H7 (cell line): Measurements from ENCODE around the gene FRY. TPM values are rescaled to one million over a fixed set of nuclear protein-coding genes. Genes with fewer than 3 reads are reported as not detected.

Experiments used
- DNase-seq: peaks from one replicate; pipeline ENCODE4 v3.0.0; 2012
- H3K27me3 ChIP-seq: 2 replicates; pipeline ENCODE4 v1.6.0; 2011; ENCODE audit warnings: mild to moderate bottlenecking, low read length; ENCODE audit not compliant: control insufficient read depth, insufficient read depth
- H3K36me3 ChIP-seq: replicated peaks from 2 replicates; pipeline ENCODE4 v1.5.1; 2011; ENCODE audit warnings: low read length; ENCODE audit not compliant: control insufficient read depth, insufficient read depth
- H3K4me3 ChIP-seq: 2 replicates; pipeline ENCODE4 v1.5.1; 2011; ENCODE audit warnings: low read depth, mild to moderate bottlenecking, control low read depth, low read length, moderate library complexity; ENCODE audit not compliant: insufficient read depth
- total RNA-seq: library from RNA; depleted of rRNA; stranded (reverse); fragments of >200 nt; shearing (Covaris generic); gene quantifications from 2 replicates; pipeline ENCODE4 v1.2.3, GENCODE V29; 2014

Gene FRY
- total RNA-seq, 1 experiment from 2014 or later = 0.35 TPM

DNA sequence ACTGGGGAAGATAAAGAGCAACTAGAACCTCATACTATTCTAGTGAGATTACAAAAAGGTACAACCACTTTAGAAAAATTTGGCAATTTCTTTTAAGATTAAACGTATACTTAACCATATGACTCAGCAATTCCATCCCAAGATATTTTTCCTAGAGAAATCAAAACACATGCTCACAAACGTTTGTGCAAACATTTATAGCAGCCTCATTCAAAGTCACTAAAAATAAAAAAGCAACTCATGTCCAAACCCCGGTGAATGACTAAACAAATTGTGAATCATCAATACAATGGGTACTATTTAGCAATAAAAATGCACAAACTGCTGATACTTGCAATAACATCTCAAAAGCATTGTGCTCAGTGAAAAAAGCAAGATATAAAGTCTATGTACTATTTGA lies 121.5 kb downstream of the FRY start:
- Histone ChIP-seq H3K27me3 (no peaks in the 10 kb centered on the region), H3K36me3 (no peaks in the 10 kb centered on the region), H3K4me3 (no peak overlapping the region)
- DNase-seq = no peak

DNA sequence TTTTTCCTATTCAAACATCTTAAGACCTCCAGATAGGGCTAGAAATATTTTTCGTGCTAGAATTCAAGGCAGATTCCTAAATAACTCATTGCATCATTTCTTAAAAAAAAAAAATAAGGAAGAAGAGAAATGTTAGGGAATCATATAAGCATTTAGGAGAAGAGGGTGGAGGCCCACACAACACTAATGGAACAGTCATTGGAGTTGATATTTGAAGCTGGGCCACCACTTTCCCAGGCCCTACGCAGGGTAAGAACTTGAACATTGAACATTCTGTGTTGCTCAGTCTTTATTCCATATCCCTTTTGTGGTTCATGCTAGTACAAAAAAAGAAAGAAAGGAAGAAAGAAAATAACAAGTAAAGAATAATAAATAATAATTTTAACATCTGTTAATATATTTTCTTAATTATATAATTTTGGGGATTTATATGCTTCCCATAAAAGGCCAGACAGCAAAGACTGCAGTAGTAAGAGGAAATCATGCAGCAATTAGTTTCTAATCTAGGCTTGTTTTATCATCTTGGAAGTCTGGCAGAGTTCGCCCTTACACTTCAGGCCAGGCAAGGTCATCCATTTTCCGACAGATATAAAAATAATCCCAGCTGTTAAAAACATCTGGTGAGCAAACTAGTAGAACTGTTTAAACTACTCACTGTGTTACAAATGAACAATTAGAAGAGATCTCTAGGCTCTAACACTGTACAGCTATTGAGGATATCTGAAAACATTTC lies 127.7 kb downstream of the FRY start:
- no peaks in the 10 kb centered on the region for H3K36me3 ChIP-seq
- no peak for DNase-seq
- H3K27me3 ChIP-seq = no peaks in the 10 kb centered on the region
- no peak overlapping the region for H3K4me3 ChIP-seq

DNA sequence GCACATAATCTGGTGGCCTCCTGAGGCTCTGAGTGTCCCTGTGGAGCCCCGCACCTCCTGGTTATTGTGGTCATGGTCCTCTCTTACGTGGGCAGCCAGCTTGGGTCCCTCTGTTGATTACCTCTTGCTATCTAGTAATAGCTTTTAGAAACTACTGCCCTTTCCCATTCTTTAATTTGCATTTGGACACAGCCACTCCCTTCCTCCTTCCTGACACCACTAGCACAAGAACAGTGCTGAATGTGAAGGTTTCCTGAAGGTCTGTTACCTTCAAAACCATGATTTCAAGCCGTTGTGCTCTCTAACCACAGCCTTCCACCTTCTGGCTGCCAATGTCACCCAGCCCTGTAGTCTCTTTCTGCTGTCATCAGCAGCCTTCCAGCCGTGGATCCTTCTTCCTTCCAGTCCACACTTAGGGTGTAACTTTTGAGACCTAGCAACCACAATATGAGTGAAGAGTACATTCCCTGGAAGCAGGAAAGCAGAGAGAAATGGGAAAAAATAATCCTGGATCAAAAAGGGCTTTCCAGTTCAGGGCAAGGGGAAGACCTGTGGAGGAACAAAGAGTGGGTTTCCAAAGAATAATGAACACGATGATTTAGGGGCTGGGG lies 130.9 kb downstream of the FRY start:
- DNase-seq = no peak
- no peaks in the 10 kb centered on the region for H3K27me3 ChIP-seq
- H3K36me3 ChIP-seq = no peaks in the 10 kb centered on the region
- no peak overlapping the region for H3K4me3 ChIP-seq

DNA sequence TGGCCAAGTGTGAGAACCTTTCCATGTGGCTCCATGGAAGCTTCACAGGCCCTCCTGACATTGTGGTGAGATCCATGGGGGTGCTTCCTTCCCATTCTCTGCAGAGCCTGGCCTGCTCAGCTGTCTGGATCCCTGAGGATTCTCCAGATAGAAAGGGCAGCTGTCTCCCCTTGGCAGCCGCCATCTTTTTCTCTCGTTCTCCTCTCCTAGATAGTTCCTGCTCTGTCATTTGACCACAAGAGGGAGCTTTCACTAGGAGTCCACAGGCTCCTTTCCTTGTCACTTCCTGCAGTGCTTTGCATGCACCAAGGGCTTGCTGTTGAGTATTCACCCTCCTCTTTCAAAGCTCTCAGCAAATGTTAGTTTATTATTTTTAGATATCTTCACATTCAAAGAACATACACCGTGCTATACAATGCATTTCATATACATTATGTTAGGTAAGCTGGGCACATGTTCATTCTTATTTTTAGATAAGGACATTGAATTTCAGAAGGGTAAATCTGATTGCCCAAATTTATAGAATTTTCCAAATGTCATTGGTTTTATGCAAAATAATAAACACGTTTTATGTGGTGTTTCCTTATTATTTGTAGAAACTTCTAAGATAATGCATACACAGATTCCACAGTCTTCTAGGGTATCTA lies 133.2 kb downstream of the FRY start:
- peak; percentile 37 for DNase-seq
- Histone ChIP-seq H3K36me3 (no peaks in the 10 kb centered on the region), H3K4me3 (no peak overlapping the region), H3K27me3 (no peaks in the 10 kb centered on the region)

DNA sequence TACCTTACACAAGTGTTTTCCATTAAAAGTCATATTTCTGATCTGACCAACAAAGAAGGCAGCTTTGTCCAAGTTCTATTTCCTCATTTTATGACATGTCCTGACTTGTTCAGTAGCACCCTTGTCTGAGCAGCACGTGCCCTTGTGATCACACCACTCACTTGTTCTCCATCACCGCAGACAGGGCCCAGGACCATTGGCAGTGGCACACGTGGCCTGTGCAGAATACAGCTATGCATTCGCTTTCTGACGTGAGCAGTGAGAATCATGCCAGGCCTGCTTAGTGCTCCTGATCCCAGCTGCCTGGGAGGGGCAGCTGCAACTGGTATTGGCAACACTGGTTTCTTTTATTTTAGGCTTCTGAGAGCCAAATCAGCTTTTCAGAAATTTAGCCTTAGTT lies 134.2 kb downstream of the FRY start:
- H3K27me3 ChIP-seq = no peaks in the 10 kb centered on the region
- no peak for DNase-seq

DNA sequence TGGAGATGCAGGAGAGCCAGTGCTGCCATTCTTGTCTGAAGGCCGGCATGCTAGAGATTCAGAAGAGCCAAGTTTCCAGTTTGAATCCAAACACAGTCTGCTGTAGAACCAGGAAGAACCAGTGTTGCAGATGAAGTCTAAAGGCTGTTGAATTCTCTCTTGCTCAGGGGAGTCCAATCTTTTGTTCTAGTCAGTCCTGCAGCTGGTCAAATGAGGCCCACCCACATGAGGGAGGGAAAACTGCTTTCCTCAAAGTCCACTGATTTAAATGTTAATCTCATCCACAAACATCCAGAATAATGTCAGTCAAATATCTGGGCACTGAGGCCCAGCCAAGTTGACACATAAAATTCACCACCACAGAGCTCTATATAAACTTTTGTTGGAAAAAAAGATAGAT lies 136.6 kb downstream of the FRY start:
- DNase-seq = no peak
- Histone ChIP-seq H3K4me3 (no peak overlapping the region), H3K27me3 (no peaks in the 10 kb centered on the region), H3K36me3 (no peaks in the 10 kb centered on the region)

More for the DNA sequence above, 134.2 kb downstream of the FRY start:
- Histone ChIP-seq H3K36me3 (no peaks in the 10 kb centered on the region), H3K4me3 (no peak overlapping the region)

DNA sequence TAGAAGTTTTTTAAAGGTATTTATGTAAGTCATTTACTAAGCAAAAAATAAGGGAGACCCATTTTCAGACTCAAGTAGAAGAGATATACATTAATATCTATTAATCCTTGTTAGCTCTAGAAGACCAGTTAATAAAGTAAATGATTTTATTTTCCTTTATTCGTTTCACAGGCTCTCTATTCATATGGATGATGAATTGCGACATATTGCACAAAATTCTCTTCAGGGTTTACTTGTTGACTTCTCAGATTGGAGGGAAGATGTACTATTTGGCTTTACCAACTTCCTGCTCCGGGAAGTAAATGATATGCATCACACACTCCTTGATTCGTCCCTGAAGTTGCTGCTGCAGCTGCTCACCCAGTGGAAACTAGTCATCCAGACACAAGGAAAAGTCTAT lies 139.3 kb downstream of the FRY start:
- Histone ChIP-seq H3K27me3 (no peaks in the 10 kb centered on the region), H3K4me3 (no peak overlapping the region), H3K36me3 (no peaks in the 10 kb centered on the region)
- DNase-seq = no peak

DNA sequence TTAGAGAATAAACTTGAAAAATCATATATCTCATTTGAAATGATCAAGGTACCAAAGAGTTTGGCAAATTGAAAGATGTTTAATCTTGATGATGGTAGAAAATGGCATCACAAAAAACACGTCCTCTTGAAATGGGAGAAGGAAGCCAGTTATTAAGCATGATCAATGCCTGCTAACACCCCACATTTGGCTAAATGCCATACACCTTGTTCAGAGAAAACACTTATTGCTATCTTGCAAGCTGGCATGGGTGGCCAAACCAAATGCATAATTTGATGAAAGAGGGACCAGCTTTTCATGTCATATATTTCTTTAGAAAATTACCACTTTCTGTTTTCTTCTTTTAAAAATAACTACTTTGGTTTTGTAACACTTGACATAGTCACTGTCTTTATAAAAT lies 142.3 kb downstream of the FRY start:
- DNase-seq = no peak
- no peaks in the 10 kb centered on the region for H3K27me3 ChIP-seq
- no peak overlapping the region for H3K4me3 ChIP-seq
- H3K36me3 ChIP-seq = no peaks in the 10 kb centered on the region

DNA sequence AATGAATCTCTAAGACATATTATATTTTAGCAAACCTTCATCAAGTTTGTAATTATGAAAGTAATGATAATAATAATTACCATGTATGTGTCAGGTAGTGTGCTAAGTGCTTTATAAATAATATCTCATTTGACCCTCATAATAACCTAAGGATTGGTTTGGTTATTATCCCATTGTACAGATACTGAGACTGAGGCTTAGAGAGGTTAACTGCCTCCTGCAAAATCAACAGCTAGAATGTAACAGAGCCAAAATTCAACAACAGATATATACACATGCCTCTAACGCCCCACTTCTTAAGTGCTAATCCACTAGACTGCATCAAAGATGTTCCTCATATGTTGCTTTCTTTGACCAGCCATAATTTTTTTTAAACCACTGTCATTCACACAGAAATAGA lies 142.8 kb downstream of the FRY start:
- Histone ChIP-seq H3K36me3 (no peaks in the 10 kb centered on the region), H3K27me3 (no peaks in the 10 kb centered on the region), H3K4me3 (no peak overlapping the region)
- no peak for DNase-seq

DNA sequence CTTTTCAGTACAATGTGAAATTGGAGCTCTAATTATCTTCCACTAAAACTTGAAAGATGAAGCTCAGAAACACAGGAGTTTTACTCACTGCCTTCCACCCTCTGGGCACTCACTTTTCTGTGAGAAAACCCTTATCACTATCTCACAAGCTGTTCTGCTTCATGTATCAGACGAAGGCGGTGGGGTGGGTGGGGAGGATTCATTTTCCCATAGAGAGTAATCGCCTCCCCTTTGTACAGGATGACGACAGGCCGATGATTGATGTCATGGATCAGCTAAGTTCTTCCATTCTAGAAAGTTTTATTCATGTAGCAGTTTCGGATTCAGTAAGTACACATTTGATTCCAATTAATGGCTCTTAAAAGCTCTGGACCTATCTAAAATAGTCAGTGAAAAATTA lies 143.7 kb downstream of the FRY start:
- no peaks in the 10 kb centered on the region for H3K36me3 ChIP-seq
- no peak overlapping the region for H3K4me3 ChIP-seq
- DNase-seq = no peak
- H3K27me3 ChIP-seq = no peaks in the 10 kb centered on the region

DNA sequence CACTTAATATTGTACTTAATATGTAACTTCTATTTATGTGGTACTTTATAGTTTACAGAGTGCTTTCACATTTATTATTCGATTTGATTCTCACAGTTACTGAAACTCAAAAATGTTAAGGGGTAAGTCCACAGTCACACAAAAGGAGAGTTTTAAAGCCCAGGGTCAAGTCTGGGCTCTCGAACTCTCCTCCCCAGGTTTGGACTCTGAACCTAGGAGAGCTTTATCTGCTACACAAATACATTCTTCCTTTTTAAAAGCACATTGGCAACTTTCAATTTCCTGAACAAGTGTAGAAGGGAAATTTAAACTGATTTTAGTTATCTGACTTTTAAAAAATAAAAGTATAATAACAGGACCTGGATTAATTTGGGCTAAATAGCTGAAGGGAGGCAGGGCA lies 144.4 kb downstream of the FRY start:
- Histone ChIP-seq H3K4me3 (no peak overlapping the region), H3K36me3 (no peaks in the 10 kb centered on the region), H3K27me3 (no peaks in the 10 kb centered on the region)
- no peak for DNase-seq

DNA sequence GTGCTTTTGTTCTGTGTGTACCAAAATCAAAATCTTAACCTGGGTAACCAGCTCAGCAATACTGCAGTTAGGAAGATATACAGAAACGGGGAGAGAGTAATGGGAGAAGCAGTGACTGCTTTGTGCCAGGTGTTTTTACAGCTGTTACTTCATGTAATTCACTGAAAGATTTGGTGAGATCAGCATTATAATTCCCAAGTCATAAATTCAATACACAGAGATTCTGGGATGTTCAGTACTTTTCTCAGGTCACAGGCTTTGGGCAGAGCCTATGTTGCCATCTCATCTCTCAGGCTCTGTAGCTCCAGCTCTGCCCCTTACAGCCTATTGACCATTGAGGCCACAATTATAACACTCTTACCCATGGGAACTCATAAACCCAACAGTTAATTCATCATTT lies 145.1 kb downstream of the FRY start:
- DNase-seq = no peak
- H3K36me3 ChIP-seq = no peaks in the 10 kb centered on the region
- H3K4me3 ChIP-seq = no peak overlapping the region
- H3K27me3 ChIP-seq = no peaks in the 10 kb centered on the region

DNA sequence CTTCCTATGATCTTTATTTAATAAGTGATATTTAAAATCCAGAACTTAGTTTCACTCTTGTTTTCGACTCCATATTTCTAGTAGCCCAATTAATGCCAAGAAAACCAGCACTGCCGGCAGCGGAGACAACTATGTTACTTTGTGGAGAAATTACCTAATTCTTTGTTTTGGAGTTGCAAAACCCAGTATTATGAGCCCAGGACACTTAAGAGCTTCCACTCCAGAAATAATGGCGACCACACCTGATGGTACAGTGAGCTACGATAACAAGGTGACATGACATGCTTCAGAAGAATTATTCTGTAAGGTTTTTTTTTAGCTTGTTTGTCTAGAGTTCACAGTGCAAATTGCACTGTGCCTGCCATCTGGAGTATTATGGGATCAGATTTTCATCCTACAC lies 147.2 kb downstream of the FRY start:
- no peak for DNase-seq
- H3K36me3 ChIP-seq = no peaks in the 10 kb centered on the region
- H3K4me3 ChIP-seq = no peak overlapping the region
- H3K27me3 ChIP-seq = no peaks in the 10 kb centered on the region

DNA sequence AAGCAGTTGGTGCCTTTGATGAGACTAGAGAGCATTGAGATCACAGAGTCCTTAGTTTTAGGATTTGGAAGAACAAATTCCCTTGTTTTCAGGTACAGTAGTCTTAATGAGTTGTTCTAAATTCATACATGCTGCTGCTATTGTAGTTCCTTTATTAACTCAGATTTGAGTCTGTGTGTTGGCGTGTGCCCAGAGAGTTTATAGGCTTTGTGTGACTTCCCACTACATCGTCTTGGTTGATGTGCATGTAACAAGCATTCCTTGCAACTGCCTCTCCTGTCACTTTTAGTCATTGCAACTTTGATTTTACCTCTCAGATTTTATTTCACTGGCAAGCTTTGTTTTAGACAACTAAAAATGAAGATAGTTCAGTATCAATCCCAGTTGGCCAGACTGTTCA lies 148.1 kb downstream of the FRY start:
- no peak for DNase-seq
- Histone ChIP-seq H3K4me3 (no peak overlapping the region), H3K27me3 (no peaks in the 10 kb centered on the region), H3K36me3 (no peaks in the 10 kb centered on the region)

DNA sequence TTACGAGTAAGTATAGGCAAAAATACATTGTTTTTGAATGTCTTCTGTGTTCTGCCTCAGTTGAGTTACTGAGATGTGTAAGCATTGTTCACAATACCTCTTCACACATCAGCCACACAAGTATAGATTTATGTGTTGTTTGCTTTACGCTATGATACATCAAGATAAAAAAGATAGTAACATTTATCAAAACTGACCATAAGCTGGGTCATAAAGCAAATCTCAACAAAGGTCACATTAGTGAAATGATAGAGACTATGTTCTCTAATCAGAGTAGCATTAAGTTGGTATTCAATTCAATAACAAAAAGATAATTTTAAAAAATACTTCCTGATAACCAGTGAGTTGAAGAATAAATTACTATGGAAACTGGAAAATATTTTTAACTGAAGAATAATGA lies 156.1 kb downstream of the FRY start:
- Histone ChIP-seq H3K36me3 (no peaks in the 10 kb centered on the region), H3K4me3 (no peak overlapping the region), H3K27me3 (no peaks in the 10 kb centered on the region)
- no peak for DNase-seq
